ENCODE data around the gene MSRB1.
"Not testable (repeated sequence)": the region's sequence is repeated elsewhere in the genome, so short reads cannot be mapped to it uniquely, and the experiment has no call there.

Gene MSRB1

GRCh38 chr16:1962161-1963153 is 19.5 kb upstream of the MSRB1 start:
- not testable (repeated sequence) for DNase-seq

GRCh38 chr16:1961651-1962067 is 18.7 kb upstream of the MSRB1 start:
- DNase-seq, result no peak

- no peak for DNase-seq
Measured at GRCh38 chr16:1960665-1961630, 17.9 kb upstream of the MSRB1 start.

GRCh38 chr16:1959269-1960039 is 16.5 kb upstream of the MSRB1 start, which contains the start of gene NDUFB10:
TSS of gene NDUFB10 (plus strand) at chr16:1959538. CDS start at chr16:1959625, 87 bp downstream.
- peak; percentile 40 to 96 (median 84) for DNase-seq

- DNase-seq, result peak in 1 of 51 donors; percentile 5
Measured at GRCh38 chr16:1958715-1959268, 15.8 kb upstream of the MSRB1 start.

GRCh38 chr16:1958143-1958491 is 15.1 kb upstream of the MSRB1 start:
- DNase-seq, result not testable (repeated sequence)

GRCh38 chr16:1957434-1958142 is 14.6 kb upstream of the MSRB1 start:
- not testable (repeated sequence) for DNase-seq

- no peak for DNase-seq
Measured at GRCh38 chr16:1953734-1954133, 10.7 kb upstream of the MSRB1 start.

GRCh38 chr16:1950559-1950958 is 7.6 kb upstream of the MSRB1 start:
- DNase-seq, result no peak

GRCh38 chr16:1950047-1950446 is 7.0 kb upstream of the MSRB1 start:
- DNase-seq, result no peak

GRCh38 chr16:1949507-1949906 is 6.5 kb upstream of the MSRB1 start:
- no peak for DNase-seq

GRCh38 chr16:1947369-1947670 is 4.3 kb upstream of the MSRB1 start:
- no peak for DNase-seq

GRCh38 chr16:1946495-1947368 is 3.7 kb upstream of the MSRB1 start:
- DNase-seq, result no peak

- no peak for DNase-seq
Measured at GRCh38 chr16:1945559-1946391, 2.8 kb upstream of the MSRB1 start.

GRCh38 chr16:1944612-1945199 is 1.7 kb upstream of the MSRB1 start:
- no peak for DNase-seq

- DNase-seq, result peak in 2 of 51 donors; percentile 6 to 12
Measured at GRCh38 chr16:1942047-1942809, 771 bp downstream of the MSRB1 start.

All from hypothalamus (tissue), 51 donors.